Ovary (tissue), 9 donors: ENCODE results near the gene MEGF10. TPM values are rescaled to one million over a fixed set of nuclear protein-coding genes. Genes with fewer than 3 reads are reported as not detected.
"Not testable (repeated sequence)": the region's sequence is repeated elsewhere in the genome, so short reads cannot be mapped to it uniquely, and the experiment has no call there.

ENCODE experiments used
- DNase-seq, 5 donors: peaks; one replicate each; pipeline ENCODE4 v3.0.0-alpha.2; 2019 to 2020
- H3K27ac ChIP-seq, 2 donors: fragments of 200-600 bp; one replicate each; pipeline versions ENCODE4 v1.5.1 to v1.8.0; 2019 to 2022
- H3K27me3 ChIP-seq: fragments of 200-600 bp; one replicate; pipeline ENCODE4 v1.8.0; 2022
- H3K36me3 ChIP-seq: fragments of 200-600 bp; sonication (generic); one replicate; pipeline ENCODE4 v1.5.1; 2019
- H3K4me1 ChIP-seq: one replicate; pipeline ENCODE4 v1.8.1; 2013; ENCODE audit warnings: mild to moderate bottlenecking, moderate library complexity; ENCODE audit not compliant: insufficient read depth
- H3K4me3 ChIP-seq: fragments of 200-600 bp; sonication (generic); one replicate; pipeline ENCODE4 v1.5.1; 2017
- H3K9me3 ChIP-seq, 2 donors: fragments of 200-600 bp in 1 of 2; sonication (generic) in 1 of 2; one replicate each; pipeline versions ENCODE4 v1.5.1 to v1.8.1; 2013 to 2019; ENCODE audit warnings: mild to moderate bottlenecking in 1 of 2, moderate library complexity in 1 of 2
- CTCF ChIP-seq, 3 donors: fragments of 450-650 bp in 2 of 3; fragments of 200-600 bp in 1 of 3; IDR thresholded peaks; one replicate each; pipeline versions ENCODE4 v1.5.1 to v1.8.0; 2016 to 2022; ENCODE audit warnings: antibody characterized with exemption in 3 of 3, mild to moderate bottlenecking in 1 of 3
- EP300 ChIP-seq: sonication (generic); formaldehyde crosslinking; IDR thresholded peaks from one replicate; pipeline ENCODE4 v1.6.1; 2017; ENCODE audit warnings: antibody characterized with exemption
- POLR2A ChIP-seq: fragments of 450-650 bp; IDR thresholded peaks from one replicate; pipeline ENCODE4 v1.6.1; 2017; ENCODE audit warnings: antibody characterized with exemption, mild to moderate bottlenecking, moderate library complexity
- WGBS, 3 donors: extraction: QIAGEN DNeasy Blood & Tissue Kit in 1 of 3; methylation state at CpG; one replicate each; pipeline versions ENCODE4 v1.1.5 to v1.1.7; 2013 to 2017; 5-methylcytosine and 5-hydroxymethylcytosine counted together
- intact Hi-C, 4 donors: fragments of 100-400 bp; cut with DNase I; formaldehyde crosslinking; loops; one replicate each; pipeline versions ENCODE4 v1.11.0 to v1.15.1; 2022 to 2023
- polyA plus RNA-seq, 2 donors: library from polyadenylated mRNA; stranded (reverse); fragments of 200-250 nt in 1 of 2; fragments of 350-450 nt in 1 of 2; fragmentation: Illumina TruSeq in 1 of 2; extraction: RNeasy Lipid Tissue Mini Kit (QIAGEN cat#74804) in 1 of 2; gene quantifications; one replicate each; pipeline ENCODE4 v1.2.3, GENCODE V29; 2013 to 2014
- total RNA-seq, 7 donors: library from RNA; depleted of rRNA in 2 of 7; stranded (reverse); fragments of >200 nt in 2 of 7; fragmentation: NEBNext Ultra II Directional in 3 of 7; extraction: Animal tissue kit (Norgen Biotek cat#: 25700) in 3 of 7; gene quantifications; one replicate each; pipeline versions ENCODE4 v1.1.0 to v1.2.4, GENCODE V29; 2016 to 2023
- donor health status: DM: no; HTN: no; CAD: no; lungs with moderate emphysema.
- donor health status: DM: no; HTN: no; CAD: no.
- donor health status: Bipolar disorder and iron deficiency.
- donor health status: DM: yes; HTN: yes; CAD: no.
- donor health status: DM: no; HTN: no; CAD: no.
- donor health status: DM: yes; HTN: yes; CAD: no.

MEGF10 gene
- total and polyA plus RNA-seq, 9 donors, result 0.10 to 1.2 (median 0.51) TPM; not detected in 1

GRCh38 chr5:127293373-127293772, 2.8 kb downstream of the MEGF10 start:
- Histone ChIP-seq H3K4me1 (no peaks in the 10 kb centered on the region), H3K36me3 (no peaks in the 10 kb centered on the region), H3K9me3 (no peaks in the 10 kb centered on the region), H3K4me3 (no peak overlapping the region), H3K27ac (no peak overlapping the region), H3K27me3 (no peaks in the 10 kb centered on the region)
- DNase-seq, result no peak
- no peak for TF ChIP-seq CTCF (IDR thresholded peaks at IDR 0.05)
- TF ChIP-seq POLR2A, result no peak
- no peak for TF ChIP-seq EP300
- intact Hi-C loops, result no loop called here

GRCh38 chr5:127294829-127295228, 4.2 kb downstream of the MEGF10 start:
- Histone ChIP-seq H3K36me3 (no peaks in the 10 kb centered on the region), H3K27ac (no peak overlapping the region), H3K9me3 (no peaks in the 10 kb centered on the region), H3K4me1 (peaks cover 1% of the 10 kb centered on the region), H3K4me3 (no peak overlapping the region), H3K27me3 (no peaks in the 10 kb centered on the region)
- 58 to 74% (median 69%) methylated on average over 1 of the region's 1 CpG for WGBS, 3 donors
- TF ChIP-seq CTCF (IDR thresholded peaks at IDR 0.05) (no peak), POLR2A (no peak), EP300 (no peak)
- DNase-seq, result no peak
- intact Hi-C loops, result no loop called here

GRCh38 chr5:127295454-127295853, 4.9 kb downstream of the MEGF10 start:
- TF ChIP-seq CTCF (IDR thresholded peaks at IDR 0.05) (no peak), EP300 (no peak), POLR2A (no peak)

GRCh38 chr5:127296321-127296720, 5.7 kb downstream of the MEGF10 start:
- intact Hi-C loops, result no loop called here
- no peaks in the 10 kb centered on the region for H3K9me3 ChIP-seq
- no peaks in the 10 kb centered on the region for H3K27me3 ChIP-seq
- no peak overlapping the region for H3K27ac ChIP-seq
- DNase-seq, result no peak
- TF ChIP-seq CTCF (IDR thresholded peaks at IDR 0.05) (no peak), POLR2A (no peak), EP300 (no peak)
- H3K36me3 ChIP-seq, result no peaks in the 10 kb centered on the region
- no peak overlapping the region for H3K4me3 ChIP-seq
- H3K4me1 ChIP-seq, result peaks cover 1% of the 10 kb centered on the region

More at GRCh38 chr5:127295454-127295853, 4.9 kb downstream of the MEGF10 start:
- H3K4me3 ChIP-seq, result no peak overlapping the region
- H3K4me1 ChIP-seq, result peaks cover 1% of the 10 kb centered on the region
- H3K9me3 ChIP-seq, result no peaks in the 10 kb centered on the region
- H3K36me3 ChIP-seq, result no peaks in the 10 kb centered on the region
- H3K27ac ChIP-seq, result no peak overlapping the region
- intact Hi-C loops, result no loop called here
- H3K27me3 ChIP-seq, result no peaks in the 10 kb centered on the region
- 82 to 89% (median 83%) methylated on average over 1 of the region's 1 CpG for WGBS, 3 donors
- DNase-seq, result no peak

- intact Hi-C loops, H3K27ac ChIP-seq, H3K27me3 ChIP-seq, H3K4me1 ChIP-seq, DNase-seq, H3K36me3 ChIP-seq, H3K4me3 ChIP-seq, H3K9me3 ChIP-seq: not testable (repeated sequence)
- WGBS, 3 donors, result 76 to 84% (median 77%) methylated on average over 5 of the region's 5 CpGs
These were observed 6.3 kb downstream of the MEGF10 start for GRCh38 chr5:127296894-127297293.
